SU-DHL-6 (cell line): ENCODE data around the gene FERD3L.

Source experiments
- EZH2phosphoT487 ChIP-seq: fragments of 200-600 bp; sonication (generic), shearing (Covaris generic); conservative IDR thresholded peaks from 2 replicates; pipeline ENCODE4 v1.6.1; 2018; ENCODE audit warnings: mild to moderate bottlenecking, antibody characterized with exemption, low read length, moderate library complexity, mixed read lengths
- TF ChIP-seq, protein P1 (sequence below): fragments of 200-600 bp; sonication (generic); IDR thresholded peaks from one replicate; pipeline ENCODE4 v1.5.1; 2017; ENCODE audit warnings: antibody characterized with exemption, mild to moderate bottlenecking, low read length, moderate library complexity; ENCODE audit not compliant: insufficient read depth, poor library complexity, severe bottlenecking

DNA sequence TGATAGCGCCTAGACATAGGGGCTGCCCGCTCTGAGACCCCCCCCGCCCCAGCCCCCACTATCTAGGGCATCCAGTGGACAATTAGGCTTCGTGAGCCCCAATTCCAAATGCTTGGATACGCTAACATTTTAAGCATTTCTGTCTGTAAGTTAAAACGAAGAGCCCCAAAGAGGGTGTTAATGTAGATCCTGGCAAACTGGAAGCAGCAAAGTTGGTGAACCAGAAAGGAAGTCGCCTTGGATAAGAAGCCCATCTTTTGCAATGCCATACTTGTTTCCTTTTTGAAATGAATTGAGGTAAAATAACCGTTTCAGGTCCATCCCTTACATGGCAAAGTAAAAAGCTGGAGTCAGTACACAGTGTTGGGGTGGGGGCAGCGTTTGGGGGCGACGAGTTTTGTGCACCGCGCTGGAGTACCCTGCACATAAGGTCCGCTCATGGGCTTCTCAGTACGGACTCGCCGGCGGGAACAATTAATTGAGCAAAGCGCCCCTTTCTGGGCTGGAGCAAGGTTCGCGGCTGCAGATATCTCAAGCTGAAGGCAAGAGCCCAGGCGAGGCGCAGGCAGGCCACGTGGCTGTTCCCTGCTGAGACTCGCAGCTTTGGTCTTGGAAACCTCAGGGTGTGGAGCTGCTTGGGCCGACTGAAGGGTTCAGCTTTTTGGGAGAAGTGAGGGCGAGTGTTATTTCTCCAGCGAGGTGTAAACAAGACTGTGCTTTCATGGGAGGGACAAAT lies 26.4 kb downstream of the FERD3L start:
- TF ChIP-seq, protein P1, sequence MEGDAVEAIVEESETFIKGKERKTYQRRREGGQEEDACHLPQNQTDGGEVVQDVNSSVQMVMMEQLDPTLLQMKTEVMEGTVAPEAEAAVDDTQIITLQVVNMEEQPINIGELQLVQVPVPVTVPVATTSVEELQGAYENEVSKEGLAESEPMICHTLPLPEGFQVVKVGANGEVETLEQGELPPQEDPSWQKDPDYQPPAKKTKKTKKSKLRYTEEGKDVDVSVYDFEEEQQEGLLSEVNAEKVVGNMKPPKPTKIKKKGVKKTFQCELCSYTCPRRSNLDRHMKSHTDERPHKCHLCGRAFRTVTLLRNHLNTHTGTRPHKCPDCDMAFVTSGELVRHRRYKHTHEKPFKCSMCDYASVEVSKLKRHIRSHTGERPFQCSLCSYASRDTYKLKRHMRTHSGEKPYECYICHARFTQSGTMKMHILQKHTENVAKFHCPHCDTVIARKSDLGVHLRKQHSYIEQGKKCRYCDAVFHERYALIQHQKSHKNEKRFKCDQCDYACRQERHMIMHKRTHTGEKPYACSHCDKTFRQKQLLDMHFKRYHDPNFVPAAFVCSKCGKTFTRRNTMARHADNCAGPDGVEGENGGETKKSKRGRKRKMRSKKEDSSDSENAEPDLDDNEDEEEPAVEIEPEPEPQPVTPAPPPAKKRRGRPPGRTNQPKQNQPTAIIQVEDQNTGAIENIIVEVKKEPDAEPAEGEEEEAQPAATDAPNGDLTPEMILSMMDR, result no peak
- no peak for TF ChIP-seq EZH2phosphoT487
